Testis (tissue), 2 donors: ENCODE data around the gene TANK.

Experiments
- CTCF ChIP-seq, 3 experiments: fragments of 450-650 bp in 2 of 3; fragments of 200-600 bp in 1 of 3; sonication (generic) in 1 of 3; IDR thresholded peaks; one replicate each; pipeline ENCODE4 v1.5.1; 2016 to 2019; ENCODE audit warnings: antibody characterized with exemption in 3 of 3, mild to moderate bottlenecking in 2 of 3, moderate library complexity in 1 of 3
- POLR2A ChIP-seq: fragments of 450-650 bp; IDR thresholded peaks from one replicate; pipeline ENCODE4 v1.6.1; 2017; ENCODE audit warnings: antibody characterized with exemption, mild to moderate bottlenecking, moderate library complexity

- TF ChIP-seq CTCF (IDR thresholded peaks at IDR 0.05) (no peak), POLR2A (no peak)
These were observed 83.1 kb downstream of the TANK start for GRCh38 chr2:161243312-161243711.
